Thymus (tissue), 14 donors: Measurements from ENCODE around the gene STRA6. TPM values are rescaled to one million over a fixed set of nuclear protein-coding genes. Genes with fewer than 3 reads are reported as not detected.

Source experiments
- DNase-seq, 9 donors: peaks; one replicate each; pipeline ENCODE4 v3.0.0-alpha.2; 2013; ENCODE audit warnings: low spot score in 9 of 9, low read depth in 6 of 9, missing footprints in 1 of 9
- H3K27ac ChIP-seq, 2 donors: one replicate each; pipeline ENCODE4 v1.5.1; 2013; ENCODE audit warnings: control low read depth in 1 of 2, low read depth in 1 of 2, low read length in 1 of 2, mild to moderate bottlenecking in 1 of 2, moderate library complexity in 1 of 2
- H3K27me3 ChIP-seq, 2 donors: one replicate each; pipeline ENCODE4 v1.5.1; 2013; ENCODE audit warnings: low read length in 1 of 2; ENCODE audit not compliant: control insufficient read depth in 2 of 2, insufficient read depth in 1 of 2
- H3K36me3 ChIP-seq, 2 donors: one replicate each; pipeline ENCODE4 v1.5.1; 2013; ENCODE audit warnings: low read length in 1 of 2, mild to moderate bottlenecking in 1 of 2, moderate library complexity in 1 of 2; ENCODE audit not compliant: control insufficient read depth in 2 of 2, insufficient read depth in 2 of 2
- H3K4me1 ChIP-seq, 2 donors: one replicate each; pipeline ENCODE4 v1.5.1; 2013; ENCODE audit warnings: low read length in 2 of 2; ENCODE audit not compliant: control insufficient read depth in 2 of 2, insufficient read depth in 2 of 2
- H3K4me3 ChIP-seq, 2 donors: one replicate each; pipeline ENCODE4 v1.5.1; 2013; ENCODE audit warnings: low read length in 2 of 2, control low read depth in 1 of 2, mild to moderate bottlenecking in 1 of 2
- H3K9me3 ChIP-seq, 2 donors: one replicate each; pipeline ENCODE4 v1.5.1; 2013; ENCODE audit warnings: low read length in 1 of 2, mild to moderate bottlenecking in 1 of 2; ENCODE audit not compliant: control insufficient read depth in 2 of 2, insufficient read depth in 1 of 2
- WGBS: extraction: QIAGEN DNeasy Blood & Tissue Kit; methylation state at CpG from one replicate; pipeline ENCODE4 v1.1.7; 2013; 5-methylcytosine and 5-hydroxymethylcytosine counted together
- long read RNA-seq, 10 donors: transcript quantifications; one replicate each; lab custom pipeline, GENCODE V29; 2026
- polyA plus RNA-seq: library from polyadenylated mRNA; stranded (reverse); fragments of 200-250 nt; gene quantifications from one replicate; pipeline ENCODE4 v1.2.3, GENCODE V29; 2013
- total RNA-seq: library from RNA; stranded (reverse); fragments of 120-200 nt; gene quantifications from one replicate; pipeline ENCODE4 v1.2.4, GENCODE V29; 2013
- donor health status: healthy.

Gene STRA6
- total RNA-seq (2.6 TPM), polyA plus RNA-seq (0.68 TPM)
- long read RNA-seq, donor 1, partial matches to known transcripts, result 0 of 1 reads
- long read RNA-seq, donor 1, other reads (novel, unspliced or antisense), result 0 of 1 reads
- long read RNA-seq, donor 2, result 0 reads
- long read RNA-seq, donor 3, result 0 reads
- long read RNA-seq, donor 4, result 0 reads
- long read RNA-seq, donor 5, partial matches to known transcripts, result 0 of 1 reads
- long read RNA-seq, donor 5, other reads (novel, unspliced or antisense), result 0 of 1 reads
- long read RNA-seq, donor 6, result 0 reads
- long read RNA-seq, donor 7, result 0 reads
- long read RNA-seq, donor 8, result 0 reads
- long read RNA-seq, donor 9, result 0 reads
- long read RNA-seq, donor 10, result 0 reads

GRCh38 chr15:74202452-74203401 is at the start of gene STRA6:
STRA6 (minus strand) TSS chr15:74202787; CDS start chr15:74202267, 520 bp downstream.
- Histone ChIP-seq H3K27ac (peak within 1 kb of the TSS in 1 of 2 donors; percentile 57), H3K9me3 (no peaks in the 10 kb centered on the region), H3K4me3 (peak within 1 kb of the TSS in 1 of 2 donors; percentile 20), H3K27me3 (peaks cover 0 to 5% of the 10 kb centered on the region in 2 donors), H3K4me1 (peaks cover 8 to 73% of the 10 kb centered on the region in 2 donors), H3K36me3 (no peaks in the 10 kb centered on the region)
- peak in 3 of 9 donors; percentile 39 to 66 (median 43) for DNase-seq
- 59% methylated on average over 26 of the region's 26 CpGs for WGBS

- Histone ChIP-seq H3K27ac (no peak overlapping the region), H3K4me3 (no peak overlapping the region), H3K36me3 (no peaks in the 10 kb centered on the region), H3K27me3 (peaks cover 0 to 16% of the 10 kb centered on the region in 2 donors), H3K9me3 (no peaks in the 10 kb centered on the region), H3K4me1 (no peaks in the 10 kb centered on the region)
- no peak for DNase-seq
- WGBS, result 97% methylated on average over 6 of the region's 6 CpGs
Observed at GRCh38 chr15:74252291-74252690, 49.7 kb upstream of the STRA6 start.

- H3K27ac ChIP-seq, result no peak overlapping the region
- H3K4me1 ChIP-seq, result no peaks in the 10 kb centered on the region
- no peak for DNase-seq
- no peaks in the 10 kb centered on the region for H3K36me3 ChIP-seq
- H3K4me3 ChIP-seq, result no peak overlapping the region
- 87% methylated on average over 5 of the region's 5 CpGs for WGBS
- H3K9me3 ChIP-seq, result no peaks in the 10 kb centered on the region
- peaks cover 0 to 11% of the 10 kb centered on the region in 2 donors for H3K27me3 ChIP-seq
Observed at GRCh38 chr15:74251131-74251811, 48.7 kb upstream of the STRA6 start.

GRCh38 chr15:74250266-74250665 is 47.7 kb upstream of the STRA6 start:
- 94% methylated on average over 6 of the region's 6 CpGs for WGBS
- Histone ChIP-seq H3K36me3 (no peaks in the 10 kb centered on the region), H3K27ac (no peak overlapping the region), H3K9me3 (no peaks in the 10 kb centered on the region), H3K4me3 (no peak overlapping the region), H3K4me1 (peaks cover 2 to 6% of the 10 kb centered on the region in 2 donors), H3K27me3 (peaks cover 0 to 8% of the 10 kb centered on the region in 2 donors)
- DNase-seq, result no peak

GRCh38 chr15:74245342-74245931 is 42.9 kb upstream of the STRA6 start:
- no peak overlapping the region for H3K27ac ChIP-seq
- no peaks in the 10 kb centered on the region for H3K9me3 ChIP-seq
- H3K27me3 ChIP-seq, result peaks cover 0 to 6% of the 10 kb centered on the region in 2 donors
- 4% methylated on average over 36 of the region's 36 CpGs for WGBS
- peak in 5 of 9 donors; percentile 47 to 74 (median 63) for DNase-seq
- peaks cover 11 to 17% of the 10 kb centered on the region in 2 donors for H3K4me1 ChIP-seq
- no peaks in the 10 kb centered on the region for H3K36me3 ChIP-seq
- no peak overlapping the region for H3K4me3 ChIP-seq

- Histone ChIP-seq H3K27me3 (peaks cover 0 to 6% of the 10 kb centered on the region in 2 donors), H3K9me3 (no peaks in the 10 kb centered on the region), H3K36me3 (no peaks in the 10 kb centered on the region), H3K4me1 (peaks cover 11 to 17% of the 10 kb centered on the region in 2 donors), H3K27ac (no peak overlapping the region), H3K4me3 (no peak overlapping the region)
- 58% methylated on average over 4 of the region's 4 CpGs for WGBS
- no peak for DNase-seq
Observed at GRCh38 chr15:74244822-74245341, 42.3 kb upstream of the STRA6 start.

GRCh38 chr15:74243431-74243830 is 40.8 kb upstream of the STRA6 start:
- peaks cover 11 to 17% of the 10 kb centered on the region in 2 donors for H3K4me1 ChIP-seq
- no peak for DNase-seq
- no peak overlapping the region for H3K4me3 ChIP-seq
- no peaks in the 10 kb centered on the region for H3K9me3 ChIP-seq
- peaks cover 0 to 6% of the 10 kb centered on the region in 2 donors for H3K27me3 ChIP-seq
- no peaks in the 10 kb centered on the region for H3K36me3 ChIP-seq
- WGBS, result 94% methylated on average over 7 of the region's 7 CpGs
- H3K27ac ChIP-seq, result no peak overlapping the region

GRCh38 chr15:74242441-74243185 is 40.0 kb upstream of the STRA6 start:
- H3K9me3 ChIP-seq, result no peaks in the 10 kb centered on the region
- H3K36me3 ChIP-seq, result no peaks in the 10 kb centered on the region
- H3K27ac ChIP-seq, result no peak overlapping the region
- DNase-seq, result no peak
- H3K4me1 ChIP-seq, result peaks cover 11 to 17% of the 10 kb centered on the region in 2 donors
- H3K4me3 ChIP-seq, result no peak overlapping the region
- 84% methylated on average over 11 of the region's 11 CpGs for WGBS
- peaks cover 0 to 6% of the 10 kb centered on the region in 2 donors for H3K27me3 ChIP-seq
